HG02798 (cell line): ENCODE data around the gene AGL.
"Not testable (repeated sequence)": the region's sequence is repeated elsewhere in the genome, so short reads cannot be mapped to it uniquely, and the experiment has no call there.

Source experiments
- ATAC-seq: cut with Tn5 transposase; IDR thresholded peaks from one replicate; pipeline ENCODE4 v1.9.1; 2021; ENCODE audit warnings: mild to moderate bottlenecking; ENCODE audit not compliant: unreplicated experiment, poor library complexity

AGL gene

GRCh38 chr1:99935534-99935933 lies 85.4 kb downstream of the AGL start:
- ATAC-seq = no peak

GRCh38 chr1:99936071-99936470 lies 85.9 kb downstream of the AGL start:
- ATAC-seq = no peak

GRCh38 chr1:99942723-99943122 lies 92.6 kb downstream of the AGL start:
- no peak for ATAC-seq

GRCh38 chr1:99943223-99943794 lies 93.1 kb downstream of the AGL start:
- no peak for ATAC-seq

- ATAC-seq = no peak
Measured at GRCh38 chr1:99944192-99944591, 94.0 kb downstream of the AGL start.

- ATAC-seq = no peak
Measured at GRCh38 chr1:99945174-99945573, 95.0 kb downstream of the AGL start.

- ATAC-seq = no peak
Measured at GRCh38 chr1:99950486-99950885, 100.3 kb downstream of the AGL start.

GRCh38 chr1:99952522-99952921 lies 102.4 kb downstream of the AGL start:
- ATAC-seq = no peak

GRCh38 chr1:99955375-99955774 lies 105.2 kb downstream of the AGL start:
- ATAC-seq = no peak

GRCh38 chr1:99956755-99957154 lies 106.6 kb downstream of the AGL start:
- ATAC-seq = no peak

- no peak for ATAC-seq
Measured at GRCh38 chr1:99957818-99958217, 107.7 kb downstream of the AGL start.

- ATAC-seq = not testable (repeated sequence)
Measured at GRCh38 chr1:99959189-99959705, 109.1 kb downstream of the AGL start.

- ATAC-seq = not testable (repeated sequence)
Measured at GRCh38 chr1:99960260-99960659, 110.1 kb downstream of the AGL start.

GRCh38 chr1:99963041-99963795 lies 113.1 kb downstream of the AGL start:
- no peak for ATAC-seq

- no peak for ATAC-seq
Measured at GRCh38 chr1:99964806-99965205, 114.6 kb downstream of the AGL start.

- no peak for ATAC-seq
Measured at GRCh38 chr1:99965646-99966375, 115.7 kb downstream of the AGL start.

- no peak for ATAC-seq
Measured at GRCh38 chr1:99968214-99968613, 118.1 kb downstream of the AGL start.

GRCh38 chr1:99969260-99969728 lies 119.1 kb downstream of the AGL start:
- ATAC-seq = peak; percentile 19

- ATAC-seq = peak; percentile 92
Measured at GRCh38 chr1:99969729-99970621, 119.8 kb downstream of the AGL start, which contains the start of gene SLC35A3. TSS of gene SLC35A3 (plus strand) at chr1:99969996. CDS start at chr1:99993555, 23,559 bp downstream.

GRCh38 chr1:99970713-99971255 lies 120.6 kb downstream of the AGL start:
- no peak for ATAC-seq
